Measurements from ENCODE around the gene BRD3OS.

The BRD3OS gene

DNA sequence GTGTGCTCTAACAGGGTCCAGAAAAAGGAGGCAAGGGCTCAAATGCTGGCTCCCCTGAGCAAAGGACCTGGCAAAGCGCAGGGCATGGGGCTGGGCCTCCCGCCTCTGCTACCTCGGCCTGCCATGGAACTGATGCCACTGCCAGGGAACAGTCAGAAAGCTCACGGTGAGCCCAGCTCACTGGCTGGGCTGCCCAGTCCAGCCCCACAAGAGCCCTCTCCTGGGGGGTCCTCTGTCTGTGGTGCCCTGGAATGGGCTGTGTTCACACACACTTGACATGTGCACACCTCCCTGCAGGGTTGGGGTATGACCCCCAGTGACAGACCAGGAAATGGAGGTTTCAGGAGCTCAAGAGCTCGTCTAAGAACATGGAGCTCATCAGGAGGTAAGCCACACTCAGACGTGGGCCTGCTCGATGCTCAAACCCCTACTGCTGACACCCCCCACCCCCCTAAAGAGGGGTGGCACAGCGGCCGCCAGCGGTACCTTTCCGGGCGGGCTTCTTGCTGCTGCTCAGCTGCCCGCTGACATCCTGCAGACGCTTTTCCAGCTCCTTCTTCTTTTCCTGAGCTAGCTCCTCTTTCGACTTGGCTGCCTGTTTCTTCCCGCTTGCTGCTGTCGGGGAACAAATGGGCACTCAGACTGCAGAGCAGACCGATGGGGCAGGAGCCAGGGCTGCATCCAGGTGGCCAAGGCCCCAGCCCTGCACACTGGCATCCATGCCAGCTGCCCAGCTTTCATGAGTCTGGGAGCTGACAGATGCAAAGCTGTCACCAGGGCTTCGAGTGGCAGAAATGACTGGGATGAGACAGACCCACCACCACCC, 9.1 kb downstream of the BRD3OS start:
- DNase-seq (no peak), ATAC-seq (no peak)

DNA sequence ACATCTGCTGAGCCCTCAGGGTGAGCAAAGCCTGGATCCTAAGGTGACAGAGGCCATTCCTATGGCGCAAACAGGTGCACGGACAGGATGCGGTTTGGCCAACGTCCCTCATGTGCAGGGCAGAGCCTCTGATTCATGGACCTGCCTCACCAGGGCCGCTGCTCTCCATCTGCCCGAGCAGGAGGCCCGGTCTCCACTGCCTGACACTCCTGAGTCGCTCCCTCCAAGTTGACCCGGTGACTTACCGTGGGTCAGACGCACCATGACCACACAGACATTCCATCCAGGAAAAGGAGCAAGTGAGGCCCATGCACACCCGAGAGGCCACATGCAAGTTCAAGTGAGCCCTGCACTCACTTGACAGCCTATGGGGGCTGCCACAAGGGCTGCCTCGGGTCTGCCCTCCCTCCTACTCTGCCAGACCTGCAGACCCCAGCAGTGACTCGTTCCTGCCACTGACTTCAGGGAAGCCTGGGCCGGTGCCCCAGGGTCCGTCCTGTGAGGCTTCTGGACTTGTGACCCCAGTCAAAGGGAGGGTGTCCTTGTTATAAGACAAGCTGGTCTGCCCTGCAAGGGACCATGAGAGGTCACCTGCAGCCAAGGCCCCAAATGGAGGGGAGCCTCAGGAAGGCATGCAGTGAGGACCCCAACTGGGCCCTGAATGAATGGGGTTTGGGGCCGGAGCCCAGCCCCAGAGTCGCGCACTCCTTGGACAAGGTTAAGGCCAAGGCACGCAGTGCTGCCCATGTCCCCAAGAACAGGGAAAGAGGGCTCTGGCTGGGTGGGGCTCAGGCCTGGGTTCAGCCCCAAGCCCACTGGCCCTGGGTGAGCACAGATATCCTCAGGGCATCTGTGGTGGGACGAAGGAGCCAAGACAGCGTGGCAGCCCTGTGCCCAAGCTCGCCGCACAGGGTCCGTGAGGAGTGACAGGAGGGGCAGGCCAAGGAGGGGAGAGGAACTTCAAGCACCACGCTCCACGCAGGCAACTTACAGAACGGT, 10.1 kb downstream of the BRD3OS start:
- DNase-seq (no peak), ATAC-seq (no peak)

DNA sequence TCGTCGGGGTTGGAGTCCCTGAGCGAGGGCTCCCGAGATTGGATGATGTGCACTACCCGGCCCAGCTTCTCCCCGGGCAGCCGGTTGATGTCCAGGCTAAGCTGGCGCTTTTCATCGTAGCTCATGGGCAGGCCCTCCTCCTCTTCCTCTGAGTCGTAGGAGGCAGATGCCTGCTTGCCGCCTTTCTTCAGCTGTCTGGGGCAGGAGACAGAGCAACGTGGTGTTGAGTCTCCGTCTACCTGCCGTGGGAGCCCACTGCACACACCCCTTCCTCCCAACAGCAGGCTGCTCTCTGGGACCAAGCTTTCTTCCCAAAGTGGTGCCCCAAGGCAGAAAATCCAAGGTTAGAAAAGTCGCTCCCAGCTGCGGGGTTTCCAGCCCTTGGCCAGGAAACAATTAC, 10.8 kb downstream of the BRD3OS start:
- ATAC-seq (no peak), DNase-seq (no peak)

DNA sequence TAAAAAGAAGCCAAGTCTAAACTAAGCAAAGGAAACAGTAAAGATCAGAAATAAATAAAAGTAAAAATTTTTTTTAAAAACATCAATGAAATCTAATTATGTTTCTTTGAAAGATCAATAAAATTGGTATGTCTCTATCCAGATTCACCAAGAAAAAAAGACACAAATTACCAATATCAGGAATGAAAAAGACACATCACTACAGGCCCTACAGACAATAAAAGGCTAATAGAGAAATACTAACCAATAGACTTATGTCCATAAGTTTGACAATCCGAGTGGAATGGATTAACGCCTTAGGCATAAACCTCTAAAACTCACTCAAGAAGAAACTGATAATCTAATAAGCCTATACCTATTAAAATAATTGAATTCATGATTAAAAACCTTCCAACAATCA, 12.4 kb downstream of the BRD3OS start:
- ATAC-seq = no peak
- no peak for DNase-seq

DNA sequence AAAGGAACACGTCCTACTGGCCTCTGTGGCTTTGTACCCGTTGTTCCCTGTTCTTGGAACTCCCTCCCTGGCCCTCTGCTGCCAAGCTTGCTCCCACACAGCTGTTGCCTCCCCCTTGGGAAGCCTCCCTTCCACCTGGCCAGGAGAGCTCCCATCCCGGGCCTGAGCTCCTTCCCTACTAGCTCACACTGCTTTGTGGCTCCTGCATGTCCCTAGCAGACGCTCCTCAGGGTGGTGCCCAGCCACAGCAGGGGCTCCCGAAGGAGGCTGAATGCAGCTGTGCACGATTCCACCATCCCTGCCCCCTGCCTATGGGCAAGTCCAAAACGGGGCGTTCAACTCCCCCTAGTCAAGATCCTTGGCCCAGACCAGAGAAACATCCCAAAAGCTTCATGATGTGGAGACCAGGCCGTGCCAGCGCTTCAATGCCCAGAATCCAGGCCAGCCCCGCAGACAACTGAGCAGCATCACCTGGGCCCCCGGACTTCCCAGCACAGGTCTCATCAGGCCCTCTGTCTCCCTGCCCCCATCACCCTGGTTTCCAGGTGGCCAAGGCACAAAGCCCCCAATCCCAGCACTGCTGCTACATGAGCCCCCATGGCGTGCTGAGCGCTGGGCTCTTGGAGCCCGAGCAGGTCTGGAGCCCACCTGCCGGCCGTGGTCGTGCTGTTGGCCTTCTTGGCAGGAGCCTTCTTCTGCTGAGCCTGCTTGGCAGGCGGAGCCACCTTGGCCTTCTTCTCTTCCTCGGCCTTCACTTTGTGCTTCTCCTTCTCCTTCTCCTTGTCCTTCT, 14.3 kb downstream of the BRD3OS start:
- no peak for ATAC-seq
- no peak for DNase-seq

DNA sequence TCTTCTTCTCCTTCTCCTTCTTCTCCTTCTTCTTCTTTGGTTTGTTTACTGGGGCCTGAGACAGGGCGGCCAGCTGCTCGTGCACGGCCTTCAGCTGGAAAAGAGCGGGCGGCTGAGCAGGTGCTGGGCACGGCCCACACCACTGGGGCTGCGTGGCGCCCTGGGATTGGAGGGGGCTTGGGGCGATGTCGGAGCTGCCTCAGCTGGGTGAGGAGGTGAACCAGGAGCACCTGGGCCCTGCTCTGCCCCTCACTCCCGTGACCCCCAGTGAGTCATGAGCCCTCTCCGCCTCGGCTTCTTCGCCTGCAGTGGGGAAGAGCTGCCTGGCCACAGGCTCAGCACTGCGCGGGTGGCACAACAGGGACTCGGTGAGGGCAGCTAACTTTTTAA, 14.9 kb downstream of the BRD3OS start:
- ATAC-seq (no peak), DNase-seq (no peak)

DNA sequence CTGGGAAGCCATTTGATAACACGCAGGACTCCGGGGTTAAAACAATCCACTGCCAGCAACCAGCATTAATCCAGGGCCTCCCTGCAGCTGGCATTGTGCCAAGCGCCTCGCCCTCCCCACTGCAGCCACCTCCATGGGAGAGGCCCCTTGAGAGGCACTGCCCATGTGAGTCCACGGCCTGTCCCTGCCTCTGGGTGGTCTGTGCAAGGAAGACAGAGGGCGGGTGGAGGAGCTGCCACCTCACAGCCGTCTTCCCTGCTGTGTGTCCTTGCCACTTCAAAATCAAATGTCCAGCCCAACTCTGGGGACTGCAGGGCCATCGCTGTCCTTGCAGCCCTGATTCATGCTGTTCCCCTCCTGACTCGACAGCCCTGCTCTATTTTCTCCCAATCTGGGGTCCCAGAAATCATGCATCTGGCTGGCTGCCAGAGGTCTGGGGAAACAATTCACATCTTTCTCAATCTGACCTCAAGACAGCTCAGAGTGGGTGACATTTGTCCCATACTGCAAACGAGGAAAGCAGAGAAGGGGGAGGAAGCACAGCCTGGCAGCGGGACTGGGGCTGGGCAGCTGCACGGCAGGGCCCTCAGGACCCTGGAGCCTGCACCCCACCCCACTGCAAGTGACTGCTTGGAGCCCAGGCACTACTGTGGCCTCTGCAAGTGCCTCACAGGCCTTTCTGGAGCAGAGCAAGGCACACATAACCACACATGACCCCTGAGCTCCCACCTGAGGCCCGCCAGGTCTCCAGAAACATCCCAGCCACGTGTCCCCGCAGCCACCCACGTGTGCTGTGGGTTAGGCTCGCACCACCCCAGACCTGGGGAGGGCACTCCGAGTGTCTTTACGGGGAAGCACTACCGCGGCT, 15.7 kb downstream of the BRD3OS start:
- DNase-seq (no peak), ATAC-seq (no peak)

DNA sequence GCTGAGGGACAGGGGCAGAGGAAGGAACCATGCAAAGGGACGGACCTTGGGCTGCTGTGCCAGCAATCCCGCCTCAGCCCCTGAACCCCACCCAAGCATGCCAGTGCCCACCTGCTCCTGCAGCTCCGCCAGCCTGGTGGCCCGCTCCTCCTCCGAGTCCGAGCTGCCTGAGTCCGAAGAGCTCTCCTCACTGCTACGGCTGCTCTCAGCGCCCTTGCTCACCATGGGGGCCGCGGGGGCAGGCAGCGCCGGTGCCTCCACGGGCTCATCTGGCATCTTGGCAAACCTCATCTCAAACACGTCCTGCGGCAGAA, 16.3 kb downstream of the BRD3OS start:
- no peak for ATAC-seq
- no peak for DNase-seq

DNA sequence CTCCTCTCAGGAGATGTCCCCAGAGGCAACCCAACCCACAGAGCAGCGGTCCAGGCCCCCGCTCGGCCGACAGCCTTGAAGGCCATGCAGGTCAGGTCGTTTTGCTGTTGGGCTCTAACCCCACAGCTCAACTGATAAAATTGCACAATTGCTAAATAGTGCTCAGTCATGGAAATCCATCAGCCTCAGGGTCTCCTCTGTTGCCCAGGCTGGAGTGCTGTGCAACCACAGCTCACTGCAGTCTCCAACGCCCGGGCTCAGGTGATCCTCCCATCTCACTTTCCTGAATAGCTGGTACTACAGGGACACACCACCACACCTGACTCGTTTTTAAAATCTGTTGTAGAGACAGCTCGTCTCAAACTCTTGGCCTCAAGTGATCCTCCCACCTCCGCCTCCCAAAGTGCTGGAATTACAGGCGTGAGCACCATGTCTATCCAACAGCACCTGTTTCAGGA, 18.3 kb downstream of the BRD3OS start:
- ATAC-seq (no peak), DNase-seq (no peak)

DNA sequence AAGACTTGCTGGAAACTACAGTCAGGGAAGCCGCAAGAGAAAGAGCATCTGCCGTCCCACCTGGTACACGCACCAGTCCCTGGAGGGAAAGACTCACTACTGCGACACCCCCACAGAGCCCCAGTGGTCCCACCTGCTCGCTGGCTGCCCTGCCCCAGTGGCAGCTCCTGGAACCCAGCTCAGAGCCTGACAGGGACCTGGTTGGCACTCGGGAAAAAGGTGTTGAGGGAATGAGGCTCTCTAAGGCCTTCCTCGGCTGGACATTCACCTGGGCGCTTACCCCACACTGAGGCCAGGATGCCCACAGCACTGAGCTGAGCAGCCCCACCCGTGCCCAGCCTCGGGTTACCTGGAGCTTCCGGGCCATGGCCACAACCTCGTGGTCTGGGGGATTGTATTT, 19.7 kb downstream of the BRD3OS start:
- DNase-seq = no peak
- no peak for ATAC-seq

DNA sequence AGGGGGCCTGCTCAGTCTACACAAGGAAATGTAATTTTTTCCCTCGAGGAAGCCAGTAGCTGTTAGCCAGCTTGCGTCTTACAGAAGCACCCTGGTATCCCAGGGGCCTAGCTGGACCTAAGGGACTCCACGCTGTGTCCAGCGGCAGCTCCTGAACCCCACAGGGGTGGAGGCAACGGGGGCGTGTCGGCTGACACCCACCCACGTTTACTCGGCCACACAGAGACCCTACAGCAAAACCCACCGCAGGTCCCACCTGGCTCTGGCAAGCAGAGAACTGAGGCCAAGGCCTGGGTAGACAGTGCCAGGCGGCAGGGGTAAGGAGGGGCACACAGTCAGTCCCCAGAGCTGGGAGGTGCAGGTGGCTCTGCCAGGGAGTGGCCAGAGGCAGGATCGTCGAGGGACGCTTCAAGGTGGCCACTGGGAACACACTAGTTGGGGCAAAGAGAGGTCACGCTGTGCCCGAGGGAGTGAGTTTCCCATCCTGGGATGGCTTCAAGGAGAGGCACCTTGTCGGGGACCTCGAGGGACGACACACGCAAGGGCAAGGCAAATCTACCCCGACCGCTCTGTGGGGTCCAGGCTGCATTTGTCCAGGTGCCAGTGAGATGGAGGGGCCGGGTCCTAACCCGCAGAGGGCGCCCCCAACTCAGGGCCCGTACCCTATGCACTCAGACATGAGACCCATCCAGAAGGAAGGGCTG, 20.7 kb downstream of the BRD3OS start:
- peak; percentile 10 for ATAC-seq
- no peak for DNase-seq

DNA sequence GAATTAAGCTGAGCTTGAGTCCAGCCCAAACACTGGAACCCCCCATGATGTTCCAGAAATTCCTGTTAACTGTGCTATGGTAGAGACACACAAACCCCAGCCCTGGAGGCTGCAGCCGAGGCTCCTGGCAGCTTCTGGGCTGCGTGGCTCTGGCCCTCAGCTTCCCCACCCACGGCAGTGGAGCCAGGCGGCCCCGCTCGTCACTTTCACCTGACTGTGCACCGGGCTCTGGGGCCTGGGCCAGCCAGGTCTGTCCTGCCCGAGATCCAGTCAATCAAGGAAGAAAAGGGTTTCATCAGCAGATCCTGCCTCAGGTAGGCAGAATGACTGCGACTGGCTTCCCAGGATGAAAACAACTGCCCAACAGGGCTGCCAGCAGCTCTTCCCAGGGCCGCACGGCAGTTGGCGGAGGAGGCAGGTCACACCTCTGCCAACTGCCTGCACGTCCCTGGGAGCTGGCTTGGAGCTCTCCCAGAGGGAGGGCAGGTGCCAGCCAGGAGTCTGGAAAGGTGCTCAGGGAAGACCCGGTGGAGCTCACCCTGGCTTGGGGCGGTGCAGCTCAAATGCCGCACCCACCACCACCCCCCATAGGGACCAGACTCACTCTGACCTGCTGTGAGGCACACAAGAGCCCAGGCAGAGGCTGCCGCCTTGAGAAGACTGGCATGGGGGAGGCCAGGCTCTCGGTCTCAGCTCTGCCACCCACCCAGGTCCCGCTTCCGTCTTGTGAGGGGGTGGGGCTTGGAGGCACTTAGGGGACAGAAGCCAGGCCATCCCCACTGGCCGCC, 21.8 kb downstream of the BRD3OS start:
- ATAC-seq (no peak), DNase-seq (no peak)

DNA sequence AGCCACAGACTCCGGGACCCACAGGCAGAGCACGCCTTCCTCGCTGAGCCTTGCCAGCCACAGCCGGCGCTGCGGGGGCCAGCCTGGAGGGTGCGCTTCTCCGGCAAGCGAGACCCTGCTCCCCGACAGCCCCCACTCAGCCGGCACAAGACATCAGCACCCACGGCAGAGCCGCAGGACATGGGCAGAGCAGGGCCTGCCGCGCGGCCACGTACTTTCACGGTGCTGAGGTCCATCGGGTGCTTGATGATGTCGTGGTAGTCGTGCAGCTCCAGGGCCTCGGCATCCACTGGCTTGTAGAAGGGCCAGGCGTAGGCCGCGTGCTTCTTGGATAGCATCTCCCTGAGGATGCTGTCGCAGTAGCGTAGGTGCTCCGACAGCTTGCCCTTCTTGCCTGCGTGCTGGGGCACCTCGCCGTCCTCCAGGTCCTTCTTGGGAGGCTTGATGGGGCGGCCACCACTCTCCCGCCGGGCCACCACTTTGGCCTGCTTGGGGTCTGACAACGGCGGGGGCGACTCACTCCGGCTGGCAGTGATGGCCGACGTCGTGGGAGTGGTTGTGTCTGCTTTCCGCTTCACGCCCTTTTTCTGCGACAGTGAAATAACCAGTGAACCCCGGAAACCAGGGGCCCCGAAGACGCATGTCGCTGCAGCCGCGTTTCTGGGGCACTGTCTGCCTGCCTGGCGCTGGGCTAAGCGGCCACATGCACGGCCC, 22.7 kb downstream of the BRD3OS start:
- DNase-seq (no peak), ATAC-seq (no peak)

DNA sequence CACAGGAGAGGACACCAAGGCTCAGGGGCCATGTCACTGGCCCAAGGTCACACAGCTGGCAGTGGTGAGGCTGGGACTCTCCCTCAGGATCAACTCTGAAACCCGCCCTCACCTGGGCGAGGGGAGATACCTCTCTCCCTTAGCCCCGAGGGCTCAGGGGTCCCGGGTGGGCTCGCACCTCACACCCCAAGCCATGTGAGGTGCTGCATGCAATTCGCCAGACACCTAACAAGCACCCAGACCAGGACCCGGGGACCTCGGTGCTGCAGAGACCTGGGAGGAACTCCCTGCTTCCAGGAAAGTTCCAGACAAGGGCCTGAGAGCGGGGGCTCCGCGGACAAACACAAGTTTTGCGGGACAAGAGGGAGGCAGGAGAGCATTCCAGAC, 23.3 kb downstream of the BRD3OS start:
- ATAC-seq (no peak), DNase-seq (no peak)

DNA sequence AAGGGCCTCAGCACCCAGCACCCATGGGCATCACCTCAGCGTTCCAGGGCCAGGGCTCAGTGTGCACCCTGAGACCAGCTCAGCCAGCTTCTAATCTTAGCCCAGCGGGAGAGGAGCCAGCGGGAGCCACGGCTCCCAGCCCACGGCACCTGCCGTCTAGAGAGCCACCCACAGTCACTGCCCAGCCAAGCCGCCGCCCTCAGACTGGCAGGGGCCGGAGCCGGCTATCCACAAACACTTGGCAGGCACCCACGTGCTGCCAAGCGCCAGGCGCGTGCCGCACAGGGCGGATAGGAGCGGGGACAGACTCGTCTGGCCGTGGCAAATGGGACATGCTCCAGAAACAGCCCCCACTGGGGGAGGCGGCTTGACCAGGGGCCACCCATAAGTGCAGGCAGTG, 24.0 kb downstream of the BRD3OS start:
- DNase-seq = no peak
- no peak for ATAC-seq

DNA sequence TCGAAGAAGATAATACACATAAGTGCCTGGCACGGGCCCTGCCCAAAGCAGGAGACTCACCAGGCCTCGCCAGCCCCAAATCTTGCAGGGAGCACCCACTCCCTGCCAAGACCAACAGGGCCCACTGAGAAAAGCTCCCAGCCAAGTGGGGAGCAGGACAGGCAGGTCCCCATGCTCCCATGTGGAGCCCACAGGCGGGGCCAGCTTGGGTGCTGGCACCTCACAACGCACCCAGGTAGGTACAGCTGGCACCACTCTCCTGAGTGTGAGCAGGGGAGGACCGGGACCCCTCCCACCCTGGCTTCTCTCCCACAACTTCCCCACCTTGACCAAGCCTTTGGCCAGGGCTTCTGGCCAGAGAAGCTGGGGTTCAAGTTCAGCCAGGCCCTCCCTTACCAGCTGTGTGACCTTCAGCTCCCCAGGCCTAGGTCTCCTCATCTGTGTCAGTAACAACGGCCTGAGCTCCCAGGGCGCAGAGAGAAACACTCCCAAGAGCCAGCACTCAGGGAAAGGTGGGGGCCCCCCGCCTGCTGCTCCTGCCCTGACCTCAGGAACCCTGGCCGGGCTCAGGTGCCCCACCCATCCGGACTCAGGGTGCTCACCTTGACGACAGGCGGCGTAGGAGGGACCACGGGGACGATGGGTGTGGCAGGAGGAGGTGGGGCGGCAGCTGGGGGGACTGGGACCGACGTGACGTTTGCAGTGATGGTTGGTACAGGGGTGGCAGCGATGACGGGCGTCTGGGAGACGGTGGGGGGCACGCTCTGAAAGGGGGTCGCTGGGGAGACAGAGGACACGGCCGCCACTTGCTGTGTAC, 24.7 kb downstream of the BRD3OS start:
- DNase-seq (no peak), ATAC-seq (no peak)

DNA sequence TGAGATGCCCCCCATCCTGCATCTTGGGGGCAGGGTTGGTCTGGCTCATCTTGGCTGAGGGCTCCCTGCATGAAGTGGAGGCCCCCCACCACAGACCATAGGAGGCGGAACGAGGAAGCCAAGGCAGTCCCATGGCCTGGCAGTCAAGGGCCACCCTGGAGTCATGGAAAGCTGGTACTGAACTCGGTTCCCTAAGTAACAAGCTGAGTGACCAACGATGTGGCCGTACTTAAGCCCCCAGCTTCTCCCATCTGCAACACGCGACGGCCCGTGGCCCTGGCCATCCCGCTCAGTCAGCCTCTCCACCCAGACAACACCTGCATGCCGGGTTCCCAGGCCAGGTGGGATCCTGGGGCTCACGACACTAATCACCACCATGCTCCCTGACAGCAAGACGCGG, 25.4 kb downstream of the BRD3OS start:
- DNase-seq (no peak), ATAC-seq (no peak)

DNA sequence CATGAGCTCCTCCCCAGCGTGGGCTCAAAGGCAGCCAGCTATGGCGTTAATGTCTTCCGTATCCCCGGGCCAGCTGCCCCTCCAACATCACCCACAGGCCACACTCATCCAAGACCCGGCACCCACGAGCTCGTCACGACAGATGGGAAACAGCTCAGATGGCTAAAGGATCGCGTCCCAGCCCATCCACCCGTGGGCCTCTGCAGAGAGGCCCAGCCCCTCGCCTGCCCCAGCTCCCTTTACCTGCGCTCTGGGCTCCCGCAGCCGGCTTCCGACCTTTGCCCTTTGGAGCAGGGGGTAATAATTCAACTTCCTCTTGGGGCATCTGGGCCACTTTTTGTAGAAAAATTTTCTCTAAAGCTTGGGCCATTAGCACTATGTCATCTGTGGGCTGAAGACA, 26.0 kb downstream of the BRD3OS start:
- DNase-seq (no peak), ATAC-seq (no peak)

DNA sequence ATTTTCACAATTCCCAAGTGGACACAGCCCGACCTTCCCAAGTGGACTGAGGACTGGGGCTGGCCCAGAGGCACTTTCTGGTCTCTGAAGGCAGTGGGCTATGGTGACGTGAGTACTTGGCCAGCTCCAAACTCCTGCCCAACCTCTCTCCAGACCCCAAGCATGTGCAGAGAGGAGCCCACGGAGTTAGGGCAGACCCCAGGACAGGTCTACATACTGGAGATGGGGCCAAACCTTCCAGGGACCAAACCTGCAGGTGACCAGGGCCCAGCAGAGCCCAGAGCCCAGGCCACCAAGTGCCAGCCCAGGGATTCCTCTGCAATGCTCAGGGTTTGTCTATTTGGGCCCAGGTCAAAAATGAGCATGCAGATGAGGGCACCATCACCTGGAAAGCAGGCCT, 27.2 kb downstream of the BRD3OS start:
- DNase-seq = no peak
- no peak for ATAC-seq
